Measurements from ENCODE around the gene DHCR24.
A peak's percentile ranks its signal among the peaks of the same experiment; 100 is the strongest.

The DHCR24 gene

GRCh38 chr1:54842963-54843362 is 44.0 kb downstream of the DHCR24 start:
- DNase-seq: no peak

GRCh38 chr1:54842206-54842915 is 44.6 kb downstream of the DHCR24 start:
- no peak for DNase-seq

GRCh38 chr1:54839824-54840223 is 47.2 kb downstream of the DHCR24 start:
- DNase-seq: no peak

DNA sequence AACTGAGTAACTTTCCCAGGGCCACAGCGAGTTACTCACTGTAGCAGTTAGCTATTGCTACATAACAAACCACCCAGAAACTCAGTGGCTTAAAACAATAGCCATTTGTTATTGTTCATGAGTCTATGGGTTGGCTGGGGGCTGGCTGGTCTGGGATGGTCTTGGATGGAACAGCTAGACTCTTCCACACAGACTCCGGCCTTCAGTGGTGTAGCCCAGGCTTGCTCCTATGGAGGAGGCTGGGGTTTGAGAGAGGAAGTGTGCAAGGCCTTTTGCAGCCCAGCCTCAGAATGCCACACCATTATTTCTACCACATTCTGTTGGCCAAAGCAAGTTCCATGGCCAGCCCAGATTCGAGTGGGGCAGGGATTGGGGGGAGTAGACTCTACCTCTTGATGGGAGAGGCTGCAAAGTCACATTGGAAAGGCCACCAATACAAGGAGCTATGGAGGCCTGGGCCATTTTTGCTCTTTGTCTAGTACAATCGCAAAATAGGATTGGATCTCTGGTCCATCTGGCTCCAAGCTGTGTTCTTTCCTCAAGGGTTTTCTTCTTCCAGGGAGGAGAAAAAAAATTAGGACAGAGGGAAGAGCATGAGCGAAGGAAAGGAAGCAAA is 48.3 kb downstream of the DHCR24 start:
- no peak for DNase-seq

- DNase-seq: no peak
These were observed 49.8 kb downstream of the DHCR24 start for GRCh38 chr1:54837002-54837853.

GRCh38 chr1:54836594-54836993 is 50.4 kb downstream of the DHCR24 start:
- no peak for DNase-seq

GRCh38 chr1:54835970-54836369 is 51.0 kb downstream of the DHCR24 start:
- DNase-seq: no peak

DNA sequence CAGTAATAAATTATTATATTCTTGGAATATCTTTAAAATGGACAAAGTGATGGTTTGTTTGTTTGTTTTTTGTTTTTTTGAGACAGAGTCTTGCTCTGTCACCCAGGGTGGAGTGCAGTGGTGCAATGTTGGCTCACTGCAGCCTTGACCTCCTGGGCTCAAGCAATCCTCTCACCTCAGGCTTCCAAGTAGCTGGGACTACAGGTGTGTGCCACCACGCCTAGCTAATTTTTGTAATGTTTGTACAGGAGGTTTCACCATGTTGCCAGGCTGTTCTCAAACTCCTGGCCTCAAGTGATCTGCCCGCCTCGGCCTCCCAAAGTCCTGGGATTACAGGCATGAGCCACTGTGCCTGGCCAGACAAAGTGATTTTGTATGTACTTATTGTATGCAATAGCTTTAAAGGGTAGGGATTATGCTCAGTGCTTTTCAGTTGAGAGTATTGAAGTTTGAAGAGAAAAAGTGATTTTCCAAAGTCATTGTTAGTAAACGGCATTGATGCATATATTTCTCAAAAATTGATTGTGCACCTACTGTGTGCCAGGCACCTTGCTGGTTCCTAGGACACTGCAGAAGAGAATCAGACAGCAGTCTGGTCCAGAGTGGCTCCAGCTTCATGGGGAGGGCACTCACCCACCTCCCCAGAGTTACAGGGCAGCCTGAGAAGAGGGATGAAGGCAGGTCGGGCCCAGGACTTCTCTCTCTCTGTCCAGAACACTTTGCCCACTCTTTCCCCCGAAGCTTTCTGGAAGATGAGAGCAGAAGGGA is 51.7 kb downstream of the DHCR24 start:
- no peak for DNase-seq

DNA sequence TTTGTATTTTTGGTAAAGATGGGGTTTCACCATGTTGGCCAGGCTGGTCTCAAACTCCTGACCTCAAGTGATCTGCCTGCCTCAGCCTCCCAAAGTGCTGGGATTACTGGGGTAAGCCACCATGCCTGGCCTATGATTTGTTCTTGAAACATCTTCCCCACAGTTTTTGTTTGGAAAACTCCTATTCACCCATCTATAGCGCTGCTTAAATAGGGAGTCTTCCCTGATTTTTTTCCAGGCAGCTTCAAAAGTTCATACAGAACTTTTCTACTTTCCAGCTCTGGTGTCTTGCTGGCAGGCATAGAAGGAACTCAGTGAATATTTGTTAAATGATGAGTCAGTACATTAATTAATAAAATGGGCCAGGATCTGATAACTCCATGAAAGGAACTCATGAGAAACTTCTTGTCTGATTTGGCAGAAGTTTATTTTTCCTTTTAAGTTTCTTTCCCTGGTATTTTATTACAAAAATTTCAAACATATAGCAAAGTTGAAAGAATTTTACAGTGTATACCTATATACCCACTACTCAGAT is 52.9 kb downstream of the DHCR24 start:
- no peak for DNase-seq

DNA sequence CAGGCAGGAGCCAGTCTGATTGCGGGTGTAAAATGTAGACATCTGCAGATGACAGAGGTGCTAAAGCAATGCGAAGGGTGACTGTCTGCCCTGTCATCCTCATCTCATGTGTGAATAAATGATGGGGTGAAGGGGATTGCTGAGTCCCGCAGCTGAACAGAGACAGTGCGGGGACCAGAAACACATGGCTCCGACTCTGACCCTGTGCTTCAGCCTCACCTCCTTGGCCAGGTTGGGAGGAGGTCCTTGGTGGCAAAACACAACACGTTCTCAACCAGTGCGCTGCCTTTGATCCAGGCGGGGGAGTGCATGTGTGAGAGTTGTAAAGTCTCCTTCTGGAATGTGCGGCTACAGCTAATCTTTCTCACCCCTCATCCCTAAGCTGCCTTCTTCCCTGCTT is 53.9 kb downstream of the DHCR24 start:
- DNase-seq: no peak

GRCh38 chr1:54826226-54826816 is 60.7 kb downstream of the DHCR24 start:
- DNase-seq: no peak

DNA sequence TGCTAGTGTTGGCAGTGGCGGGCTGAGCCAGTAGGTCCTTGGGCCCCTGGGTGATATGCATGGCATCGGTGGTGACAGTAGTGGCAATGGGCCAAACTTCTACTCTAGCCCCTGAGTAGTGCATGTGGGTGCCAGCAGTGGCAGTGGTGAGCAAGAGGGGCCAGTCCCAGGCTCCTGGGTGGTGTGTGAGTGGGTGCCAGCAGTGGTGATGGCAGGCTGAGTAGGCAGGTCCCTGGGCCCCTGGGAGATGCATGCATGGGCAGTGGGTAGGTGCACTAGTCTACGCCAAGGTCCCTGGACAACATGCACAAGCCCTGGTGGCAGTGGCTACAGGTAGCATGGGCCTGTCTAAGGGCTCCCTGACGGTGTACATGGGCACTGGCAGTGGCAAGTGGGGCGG is 61.3 kb downstream of the DHCR24 start:
- no peak for DNase-seq

DNA sequence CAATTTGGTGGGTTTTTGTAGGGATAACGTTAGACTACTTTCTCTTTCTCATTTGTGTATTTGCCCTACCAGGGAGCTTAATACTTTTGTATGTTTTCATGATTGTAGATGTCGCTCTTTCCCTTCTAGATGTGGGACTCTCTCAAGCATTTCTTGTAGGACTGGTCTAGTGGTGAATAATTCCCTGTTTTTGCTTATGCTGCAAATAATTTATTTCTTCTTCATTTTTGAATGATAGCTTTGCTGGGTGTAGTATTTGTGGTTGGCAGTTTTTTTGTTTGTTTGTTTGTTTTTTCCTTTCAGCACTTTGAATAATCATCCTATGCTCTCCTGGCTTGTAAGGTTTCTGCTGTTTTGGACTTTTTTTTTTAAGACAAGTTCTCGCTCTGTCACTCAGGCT is 63.3 kb downstream of the DHCR24 start:
- no peak for DNase-seq

DNA sequence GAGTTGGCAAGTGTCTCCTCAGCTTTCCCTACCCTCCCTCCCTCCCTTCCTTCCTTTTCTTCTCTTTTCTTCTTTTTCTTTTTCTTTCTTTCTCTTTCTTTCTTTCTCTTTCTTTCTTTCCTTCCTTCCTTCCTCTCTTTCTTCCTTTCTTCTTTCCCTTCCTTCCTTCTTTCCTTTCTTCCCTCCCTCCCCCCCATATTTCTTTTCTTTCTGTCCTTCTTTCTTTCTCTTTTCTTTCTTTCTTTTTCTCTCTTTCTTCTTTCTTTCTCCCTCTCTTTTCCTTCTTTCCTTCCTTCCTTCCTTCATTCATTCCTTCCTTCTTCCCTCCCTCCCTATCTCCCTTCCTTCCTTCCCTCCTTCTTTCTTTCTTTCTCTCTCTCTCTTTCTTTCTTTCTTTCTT is 67.3 kb downstream of the DHCR24 start:
- no peak for DNase-seq

GRCh38 chr1:54819195-54819536 is 67.8 kb downstream of the DHCR24 start:
- DNase-seq: no peak

GRCh38 chr1:54818461-54819194 is 68.4 kb downstream of the DHCR24 start:
- no peak for DNase-seq

DNA sequence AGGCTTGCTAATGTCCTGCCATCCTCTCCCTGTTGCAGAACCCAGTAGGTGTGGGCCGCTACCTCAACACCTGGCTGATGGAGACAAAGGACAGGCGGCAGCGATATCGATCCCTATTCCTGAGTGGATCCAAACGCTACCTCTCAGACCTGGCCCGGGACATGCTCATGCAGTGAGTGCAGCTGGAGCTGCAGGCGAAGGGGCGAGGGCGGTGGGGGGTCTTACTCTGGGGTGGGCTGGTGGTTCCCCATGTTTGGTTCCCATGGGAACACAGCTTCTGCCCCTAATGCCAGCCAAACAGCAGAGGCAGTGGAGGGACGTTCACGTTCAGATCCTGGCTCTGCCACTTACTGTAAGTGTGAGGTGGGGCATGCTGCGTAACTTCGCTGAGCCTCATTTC is 70.0 kb downstream of the DHCR24 start:
- DNase-seq: no peak

DNA sequence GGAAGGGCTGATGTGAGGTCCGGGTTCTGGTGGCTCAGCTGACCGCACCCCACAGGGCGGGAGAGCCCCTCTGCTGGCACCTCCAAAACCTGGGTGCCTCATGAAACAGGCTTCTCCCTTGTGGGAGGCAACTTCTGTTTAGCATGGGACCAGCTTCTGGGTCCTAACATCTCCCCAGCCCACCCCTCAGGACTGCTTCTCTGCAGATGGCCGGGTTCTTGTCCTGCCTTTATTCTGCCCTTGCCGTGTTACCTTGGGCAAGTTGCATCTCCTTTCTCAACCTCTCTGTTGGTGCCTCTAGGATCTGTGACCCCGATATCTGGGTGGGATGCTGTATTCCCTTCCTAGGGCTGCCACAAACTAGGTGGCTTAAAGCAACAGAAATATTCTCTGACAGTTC is 70.9 kb downstream of the DHCR24 start:
- no peak for DNase-seq

DNA sequence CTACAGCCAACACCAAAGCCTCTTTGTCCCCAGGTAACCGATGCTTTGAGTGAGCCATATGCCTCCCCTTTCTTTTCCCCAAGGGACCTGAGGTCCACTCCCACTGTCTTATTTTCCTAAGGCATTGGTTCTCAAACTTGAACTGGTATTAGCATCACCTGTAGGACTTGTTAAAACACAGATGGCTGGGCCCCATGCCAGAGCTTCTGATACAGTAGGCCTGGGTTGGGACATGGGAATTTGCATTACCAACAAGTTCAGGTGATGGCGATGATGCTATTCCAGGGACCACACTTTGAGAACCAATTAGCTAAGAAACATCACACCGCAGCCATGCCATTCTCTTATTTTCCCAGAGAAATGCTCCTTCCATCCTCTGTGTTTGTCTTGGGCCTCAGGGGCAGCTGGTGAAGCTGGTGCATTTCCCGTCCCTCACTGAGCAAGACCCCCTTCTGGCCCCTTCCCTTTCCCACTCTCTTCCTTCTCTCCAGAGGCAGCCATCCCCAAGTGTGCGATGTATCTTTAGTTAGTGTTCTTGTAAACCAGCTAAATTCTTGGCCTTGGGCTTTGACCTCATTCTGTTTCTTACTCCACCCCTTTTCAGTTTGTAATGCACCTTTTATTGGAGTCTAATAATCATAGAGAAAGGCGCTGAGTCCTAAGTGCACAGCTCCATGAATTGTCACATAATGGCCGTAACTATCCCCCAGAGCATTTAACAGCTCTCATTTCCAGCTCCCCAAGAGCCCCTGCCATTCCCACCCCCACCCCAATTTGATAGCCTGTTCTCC is 71.7 kb downstream of the DHCR24 start:
- peak; percentile 4 for DNase-seq

DNA sequence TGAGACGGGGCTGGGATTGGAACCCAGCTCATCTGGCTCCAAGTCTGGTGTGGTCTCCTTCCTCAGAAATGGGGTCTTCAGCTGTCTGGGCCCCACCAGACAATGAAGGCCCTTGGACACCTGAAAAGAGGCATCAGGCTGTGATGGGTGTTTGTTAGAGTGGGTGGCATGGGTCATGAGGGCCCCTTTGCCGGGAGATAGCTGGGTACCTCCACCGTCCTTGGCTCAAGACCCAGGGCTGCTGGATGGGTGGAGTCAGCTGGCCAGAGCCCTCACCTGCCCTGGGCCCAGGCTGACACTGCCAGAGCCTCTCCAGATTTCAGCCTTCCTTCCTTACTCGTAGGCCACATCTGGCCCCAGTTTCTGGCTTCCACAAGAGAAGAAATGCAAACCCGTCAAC is 72.4 kb downstream of the DHCR24 start:
- DNase-seq: no peak

DNA sequence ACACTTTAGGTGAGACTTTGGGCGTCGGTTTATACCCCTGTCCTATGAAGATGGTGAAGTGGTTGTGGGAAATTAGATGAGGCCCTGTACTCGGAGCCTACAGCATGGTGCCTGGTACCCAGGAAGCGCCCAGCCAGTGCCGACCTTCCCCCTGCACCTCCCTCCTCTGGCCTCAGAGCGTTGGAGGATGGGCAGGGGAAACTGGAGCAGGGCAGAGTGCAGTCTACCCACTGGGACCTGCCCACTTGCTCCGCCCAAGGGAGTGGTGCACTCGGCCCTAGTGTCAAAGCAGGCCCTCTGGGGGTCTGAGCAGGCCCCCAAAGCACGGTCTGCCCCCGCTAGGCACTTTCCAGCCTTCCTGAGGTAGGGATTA is 72.9 kb downstream of the DHCR24 start:
- no peak for DNase-seq

All from NCI-H2227 treated with DMSO at 0.1 percent for 48 hours (cell line).